ENCODE data around the gene ATP1A3.

DNA sequence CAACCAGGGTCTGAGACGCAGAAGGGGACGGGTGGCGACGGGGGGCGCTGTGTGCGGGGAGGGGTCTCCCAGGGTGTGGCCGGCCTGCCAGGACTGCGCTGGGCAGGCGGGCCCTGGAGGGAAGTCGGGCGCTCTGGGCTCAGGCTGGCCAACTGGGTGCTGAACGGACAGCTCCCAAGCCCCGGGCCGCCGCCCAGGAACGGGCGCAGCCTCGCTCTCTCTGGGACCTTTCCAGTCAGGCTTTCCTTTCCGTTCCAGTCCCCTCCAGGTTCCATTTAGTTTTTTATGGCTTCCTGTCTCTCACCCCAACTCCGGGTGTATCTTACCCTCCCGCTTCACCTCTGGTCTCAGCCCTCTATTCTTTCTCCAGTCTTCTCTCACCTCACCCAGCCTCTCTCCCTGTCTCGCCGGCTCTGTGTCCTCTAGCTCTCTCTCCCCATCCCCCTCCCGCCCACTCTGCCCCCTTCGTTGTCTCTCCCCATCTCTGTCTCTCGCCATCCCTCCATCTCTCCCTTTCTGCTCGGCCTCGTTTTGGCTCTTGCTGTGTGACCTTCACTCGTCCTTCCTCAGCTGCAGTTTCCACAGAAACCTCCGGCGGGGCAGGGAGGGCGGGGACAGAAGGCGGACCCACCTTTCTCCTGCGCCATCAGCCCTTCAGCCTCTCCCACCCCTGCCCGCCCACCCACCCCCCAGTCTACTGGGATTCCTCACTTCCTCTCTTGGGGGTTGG, 3.3 kb upstream of the ATP1A3 start:
- TF ChIP-seq POLR2A (IDR thresholded peaks at IDR 0.05), result no peak
- TF ChIP-seq, protein P1, sequence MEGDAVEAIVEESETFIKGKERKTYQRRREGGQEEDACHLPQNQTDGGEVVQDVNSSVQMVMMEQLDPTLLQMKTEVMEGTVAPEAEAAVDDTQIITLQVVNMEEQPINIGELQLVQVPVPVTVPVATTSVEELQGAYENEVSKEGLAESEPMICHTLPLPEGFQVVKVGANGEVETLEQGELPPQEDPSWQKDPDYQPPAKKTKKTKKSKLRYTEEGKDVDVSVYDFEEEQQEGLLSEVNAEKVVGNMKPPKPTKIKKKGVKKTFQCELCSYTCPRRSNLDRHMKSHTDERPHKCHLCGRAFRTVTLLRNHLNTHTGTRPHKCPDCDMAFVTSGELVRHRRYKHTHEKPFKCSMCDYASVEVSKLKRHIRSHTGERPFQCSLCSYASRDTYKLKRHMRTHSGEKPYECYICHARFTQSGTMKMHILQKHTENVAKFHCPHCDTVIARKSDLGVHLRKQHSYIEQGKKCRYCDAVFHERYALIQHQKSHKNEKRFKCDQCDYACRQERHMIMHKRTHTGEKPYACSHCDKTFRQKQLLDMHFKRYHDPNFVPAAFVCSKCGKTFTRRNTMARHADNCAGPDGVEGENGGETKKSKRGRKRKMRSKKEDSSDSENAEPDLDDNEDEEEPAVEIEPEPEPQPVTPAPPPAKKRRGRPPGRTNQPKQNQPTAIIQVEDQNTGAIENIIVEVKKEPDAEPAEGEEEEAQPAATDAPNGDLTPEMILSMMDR (IDR thresholded peaks at IDR 0.05), result no peak
